Colon (tissue), 2 donors: ENCODE results near the gene FGGY.
"Not testable (repeated sequence)": the region's sequence is repeated elsewhere in the genome, so short reads cannot be mapped to it uniquely, and the experiment has no call there.

Experiments
- FAIRE-seq: peaks from 2 replicates; lab custom pipeline; 2012; peaks lifted over from hg19 to GRCh38; lab: Jason Lieb, UNC
- donor health status: control.
- donor health status: control.

The FGGY gene

DNA sequence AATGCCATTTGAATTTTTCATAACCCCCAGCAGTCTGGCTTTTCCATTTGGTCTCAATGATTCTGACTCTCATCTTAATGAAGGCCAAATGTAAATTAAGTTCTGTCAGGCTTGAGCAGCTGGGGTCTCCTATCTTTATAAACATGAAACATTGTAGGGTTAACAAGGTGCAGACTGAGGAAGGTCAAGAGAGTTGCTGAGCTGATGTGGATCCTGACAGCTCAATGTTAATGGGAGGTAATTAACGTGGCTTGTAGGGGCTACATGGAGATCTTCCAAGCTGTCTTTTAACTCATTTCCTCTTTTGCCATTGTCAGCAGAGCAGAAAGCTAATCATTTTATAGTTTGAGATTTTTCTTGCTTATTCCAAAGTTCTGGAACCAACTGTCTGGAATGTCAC lies 55.2 kb downstream of the FGGY start:
- FAIRE-seq, result no peak

- no peak for FAIRE-seq
These were observed 56.6 kb downstream of the FGGY start for GRCh38 chr1:59353453-59353852.

GRCh38 chr1:59354239-59354638 lies 57.3 kb downstream of the FGGY start:
- FAIRE-seq, result not testable (repeated sequence)

- FAIRE-seq, result peak; percentile 28
These were observed 57.9 kb downstream of the FGGY start for GRCh38 chr1:59354709-59355337.

DNA sequence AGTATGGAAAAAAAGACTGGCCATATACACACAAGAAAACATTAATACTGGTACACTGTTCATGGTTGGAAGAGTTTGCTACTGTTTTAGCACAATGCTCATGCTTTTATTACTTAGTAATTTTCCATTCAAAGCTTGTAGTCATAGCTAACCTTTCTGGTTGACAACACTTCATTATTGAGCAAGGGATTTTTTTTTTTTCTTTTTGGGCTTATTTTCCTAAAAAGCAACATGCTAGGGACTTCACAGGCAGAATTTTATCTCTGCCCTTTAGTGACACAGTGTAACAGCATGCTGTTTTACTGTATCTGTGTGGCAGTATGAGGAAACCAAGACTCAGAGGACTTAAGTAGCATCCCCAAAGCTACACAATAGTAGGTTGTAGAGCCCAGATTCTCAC lies 58.5 kb downstream of the FGGY start:
- FAIRE-seq, result no peak

GRCh38 chr1:59356627-59357026 lies 59.7 kb downstream of the FGGY start:
- no peak for FAIRE-seq

DNA sequence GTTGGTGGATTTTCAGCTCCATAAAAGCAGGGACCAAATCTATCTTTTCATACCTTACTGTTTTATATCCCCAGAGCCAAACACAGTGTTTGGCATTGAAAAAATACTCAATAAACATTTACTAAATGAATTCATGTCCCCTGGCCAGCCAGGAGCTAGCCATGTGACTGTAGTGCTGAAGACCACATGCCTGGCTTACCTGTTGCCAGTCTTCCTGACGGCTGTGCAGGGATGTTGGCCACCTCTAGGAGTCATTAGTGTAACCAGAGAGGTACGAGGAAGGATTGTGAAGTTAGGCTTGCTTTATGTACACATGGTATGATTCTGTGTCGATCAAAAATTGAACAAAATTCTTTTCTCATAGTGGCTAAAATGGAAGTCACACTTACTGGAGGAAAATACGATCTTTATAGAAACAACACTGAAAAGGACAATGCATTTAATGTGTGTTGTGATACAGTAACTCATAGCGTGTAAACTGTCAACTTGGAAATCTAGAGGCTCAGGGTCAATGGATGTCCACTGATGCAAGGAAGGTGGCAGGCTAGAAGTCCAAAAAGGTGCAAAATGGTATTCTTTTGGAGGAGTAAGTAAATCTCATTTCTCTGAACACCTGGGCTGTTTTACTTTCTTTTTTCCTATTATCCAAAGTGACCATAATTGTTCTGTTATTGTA lies 60.9 kb downstream of the FGGY start:
- FAIRE-seq, result no peak

GRCh38 chr1:59359325-59359724 lies 62.4 kb downstream of the FGGY start:
- FAIRE-seq, result no peak

GRCh38 chr1:59360170-59360569 lies 63.3 kb downstream of the FGGY start:
- FAIRE-seq, result no peak

DNA sequence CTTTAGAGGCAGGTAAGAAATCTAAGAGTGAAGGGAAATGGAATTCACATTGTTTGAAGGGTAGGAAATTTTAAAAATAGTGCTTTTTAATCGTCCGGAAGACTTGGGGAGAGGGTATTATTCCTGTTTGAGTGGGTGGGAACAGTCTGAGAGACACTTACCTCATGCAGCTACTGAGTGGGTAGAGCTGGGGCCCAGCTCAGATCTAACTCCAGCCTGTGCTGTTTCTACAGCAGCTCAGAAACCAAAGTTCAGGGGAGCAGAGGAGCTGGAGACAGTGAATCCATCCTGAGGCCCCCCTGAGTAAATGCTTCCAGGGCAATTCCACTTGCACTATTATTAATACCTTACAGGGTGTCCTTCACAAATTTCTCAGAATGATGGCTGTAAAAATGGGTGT lies 63.8 kb downstream of the FGGY start:
- FAIRE-seq, result no peak

DNA sequence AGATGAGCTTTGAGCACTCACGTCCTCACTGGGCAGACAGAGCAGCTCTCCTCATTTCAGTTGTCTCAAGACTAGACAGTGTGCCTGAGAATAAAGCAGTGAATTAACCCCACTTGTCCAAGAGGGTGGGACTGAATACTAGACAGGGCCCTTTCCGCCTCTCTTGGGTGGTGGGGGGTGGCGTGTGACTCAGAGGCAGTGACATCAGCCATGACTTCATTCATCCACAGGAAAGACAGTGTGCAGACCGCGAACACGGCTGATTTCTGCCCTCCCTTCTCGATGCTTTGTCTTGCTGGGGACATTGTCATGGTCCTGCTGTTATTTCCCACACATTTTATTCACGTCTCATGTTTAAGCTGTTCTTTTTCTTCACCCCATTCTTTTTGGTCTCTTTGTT lies 64.9 kb downstream of the FGGY start:
- FAIRE-seq, result no peak

DNA sequence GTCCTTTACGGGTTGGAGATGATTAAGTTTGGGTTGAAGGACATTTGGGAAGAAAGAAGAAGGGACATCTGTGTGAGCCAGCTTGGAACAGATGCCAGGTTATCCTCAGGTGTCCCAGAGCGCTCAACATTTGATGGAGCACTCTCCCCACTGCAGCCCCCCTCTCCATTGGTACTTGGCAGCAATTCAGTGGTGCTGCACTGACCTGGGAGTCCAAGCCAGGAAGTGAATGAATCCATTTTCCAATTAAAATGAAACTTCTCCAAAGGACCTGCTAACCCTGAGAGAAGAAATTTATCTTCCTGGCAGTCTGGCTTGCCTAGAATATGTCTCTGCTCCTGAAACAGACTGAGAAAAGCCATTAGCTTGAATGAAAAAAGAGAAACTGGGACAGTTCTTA lies 67.1 kb downstream of the FGGY start:
- FAIRE-seq, result no peak

GRCh38 chr1:59366346-59366745 lies 69.5 kb downstream of the FGGY start:
- FAIRE-seq, result no peak

DNA sequence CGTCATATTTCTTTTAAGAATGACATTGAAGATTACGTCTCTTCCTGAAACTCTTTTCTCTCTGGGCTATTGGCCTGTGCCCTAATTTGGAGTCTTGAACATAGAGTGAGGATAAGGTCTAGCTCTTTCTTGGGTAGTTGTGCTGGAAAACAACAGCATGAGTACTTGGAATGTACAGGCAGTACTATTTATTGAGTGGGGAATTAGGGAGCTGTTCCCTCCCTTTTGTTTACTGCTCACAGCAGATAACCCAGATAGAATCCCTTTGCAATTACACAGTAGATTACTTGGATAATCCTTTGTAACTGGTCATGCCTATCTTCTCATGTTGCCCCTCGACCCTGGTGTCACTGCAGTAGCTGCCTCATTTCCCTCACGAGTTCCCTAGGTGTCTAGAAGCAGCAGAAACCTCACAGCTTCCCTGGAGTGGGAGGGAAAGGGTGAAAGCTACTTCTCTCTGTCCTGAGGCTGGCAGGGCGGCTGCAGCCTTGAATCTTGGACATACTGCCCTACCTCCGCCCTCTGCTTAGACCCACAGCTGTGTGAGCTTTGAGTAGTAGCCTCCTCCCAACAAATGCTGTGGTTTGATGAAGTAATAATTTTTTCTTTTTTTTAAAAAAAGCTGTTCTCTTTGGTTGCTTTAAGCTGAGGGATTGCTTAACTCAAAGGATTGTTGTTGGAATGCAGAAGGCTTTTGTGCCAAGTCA lies 70.6 kb downstream of the FGGY start:
- FAIRE-seq, result no peak

- FAIRE-seq, result no peak
These were observed 71.2 kb downstream of the FGGY start for GRCh38 chr1:59368008-59368670.

DNA sequence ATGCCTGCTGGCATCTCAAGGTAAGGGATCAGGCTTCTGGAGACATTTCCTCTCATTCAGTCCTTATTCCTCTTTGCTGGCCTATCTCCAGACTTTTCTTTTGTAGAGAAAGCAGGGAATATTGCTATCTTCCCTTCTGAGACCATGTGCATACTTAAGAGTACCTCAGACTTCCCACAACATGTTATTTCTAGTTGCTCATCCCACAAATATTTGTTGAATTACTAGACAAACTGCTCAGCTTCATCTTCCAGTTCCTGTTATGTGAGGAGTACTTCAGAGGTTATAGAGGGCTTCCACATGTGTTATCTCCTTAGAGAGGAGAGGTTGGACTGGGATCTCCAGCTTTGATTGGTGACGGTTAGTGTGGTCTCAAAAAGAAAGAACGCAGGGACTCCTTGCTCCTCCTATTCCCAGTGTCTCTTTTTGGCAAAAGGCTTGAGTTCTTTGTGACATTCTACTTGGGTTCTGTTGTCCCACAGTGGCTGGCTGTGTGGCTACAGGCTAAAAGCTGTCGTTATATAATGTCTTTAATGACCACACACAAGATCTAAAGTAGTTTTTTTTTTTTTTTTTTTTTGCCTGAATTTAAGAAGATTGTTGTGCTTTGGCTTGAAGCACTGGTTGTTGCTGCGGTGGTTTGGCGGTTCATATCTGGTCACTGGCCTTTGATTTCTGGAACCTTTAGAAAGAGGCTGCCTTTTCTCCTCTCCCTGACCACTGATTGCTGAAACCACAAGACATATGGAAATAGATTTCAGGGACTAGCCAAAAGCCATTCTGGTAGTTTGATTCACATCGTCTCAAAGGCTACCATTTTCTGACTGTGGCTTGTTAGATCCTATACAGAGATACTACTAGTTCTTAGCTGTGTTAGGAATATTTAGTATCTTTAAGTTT lies 78.7 kb downstream of the FGGY start:
- no peak for FAIRE-seq

DNA sequence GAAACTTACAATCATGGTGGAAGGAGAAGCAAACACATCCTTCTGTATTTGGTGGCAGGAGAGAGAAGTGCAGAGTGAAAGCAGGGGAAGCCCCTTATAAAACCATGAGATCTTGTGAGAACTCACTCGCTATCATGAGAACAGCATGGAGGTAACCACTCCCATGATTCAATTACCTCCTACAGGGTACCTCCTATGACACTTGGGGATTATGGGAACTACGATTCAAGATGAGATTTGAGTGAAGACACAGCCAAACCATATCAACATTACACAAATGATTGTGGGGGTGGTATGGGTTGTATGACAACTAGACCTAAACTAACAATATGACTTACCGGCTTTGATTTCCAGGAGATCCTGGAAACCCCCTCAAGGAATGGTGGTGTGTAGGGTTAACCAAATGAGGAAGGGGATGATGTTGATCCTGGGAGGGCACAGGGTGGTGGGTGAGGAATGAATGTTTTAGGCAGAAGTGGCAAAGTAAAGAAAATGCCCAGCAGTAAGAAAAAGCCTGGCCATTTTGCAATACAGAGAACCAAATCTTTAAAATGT lies 80.5 kb downstream of the FGGY start:
- no peak for FAIRE-seq

- FAIRE-seq, result no peak
These were observed 81.9 kb downstream of the FGGY start for GRCh38 chr1:59378621-59379370.

- no peak for FAIRE-seq
These were observed 82.5 kb downstream of the FGGY start for GRCh38 chr1:59379371-59379728.

DNA sequence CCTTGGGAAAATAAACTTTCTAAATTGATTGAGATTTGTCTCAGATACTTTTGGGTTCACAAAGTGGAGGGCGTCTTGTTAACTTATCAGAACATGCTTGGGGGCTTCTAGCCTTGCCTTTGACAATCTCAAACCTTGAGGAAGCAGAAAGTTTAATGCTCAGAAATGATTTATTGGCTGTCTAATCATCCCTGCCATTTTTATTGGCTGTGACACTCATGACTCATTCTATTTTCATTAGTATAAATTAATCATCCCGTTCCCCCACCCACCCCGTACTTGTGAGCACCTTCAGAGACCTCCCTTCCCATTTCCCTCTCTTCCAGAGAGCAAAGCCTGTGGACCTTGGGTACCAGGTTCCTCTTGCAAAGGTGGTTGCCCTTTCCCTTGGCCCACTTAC lies 87.1 kb downstream of the FGGY start:
- no peak for FAIRE-seq

DNA sequence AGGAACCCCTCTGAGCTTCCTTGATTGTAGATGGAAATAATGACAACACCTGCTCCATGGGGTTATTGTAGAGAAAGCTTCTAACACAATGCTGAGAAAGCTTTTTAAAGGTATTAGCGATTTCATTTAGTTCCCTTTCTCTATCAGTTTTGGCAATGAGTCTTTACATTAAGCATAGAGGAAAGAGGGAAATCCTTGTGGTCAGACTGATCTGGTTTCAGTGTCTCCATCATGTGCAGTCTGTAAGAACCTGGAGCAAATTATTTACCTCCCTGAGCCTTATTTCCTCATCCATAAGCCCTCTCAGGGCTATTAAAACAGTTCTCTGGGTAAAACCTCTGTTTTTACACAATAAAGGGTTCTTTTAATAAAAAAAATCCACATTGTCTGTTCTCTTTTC lies 87.5 kb downstream of the FGGY start:
- FAIRE-seq, result no peak
